SKM-1 (cell line): ENCODE measurements around the gene CDAN1.

Experiments
- DNase-seq: peaks from one replicate; lab custom pipeline; 2025; ENCODE audit not compliant: unreplicated experiment; lab: John Stamatoyannopoulos, UW

Gene CDAN1

DNA sequence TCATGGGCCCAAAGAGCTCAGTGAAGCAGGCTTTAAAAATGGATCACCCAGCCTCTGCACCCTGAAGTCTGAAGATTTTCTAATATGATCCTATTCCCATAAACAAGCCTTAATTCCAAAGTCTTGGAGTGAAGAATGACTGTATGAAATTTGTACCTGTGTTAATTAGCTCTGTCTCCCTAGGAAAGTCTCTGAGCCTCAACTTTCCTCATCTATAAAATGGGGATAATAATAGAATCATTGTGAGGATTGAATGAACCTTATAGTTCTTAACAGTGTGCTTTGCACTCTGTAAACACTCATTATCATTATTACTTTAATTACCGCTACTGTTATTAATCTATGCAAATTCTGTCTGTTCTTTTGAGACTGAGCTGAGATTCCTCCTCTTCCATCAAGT lies 61.9 kb downstream of the CDAN1 start:
- DNase-seq, result no peak

DNA sequence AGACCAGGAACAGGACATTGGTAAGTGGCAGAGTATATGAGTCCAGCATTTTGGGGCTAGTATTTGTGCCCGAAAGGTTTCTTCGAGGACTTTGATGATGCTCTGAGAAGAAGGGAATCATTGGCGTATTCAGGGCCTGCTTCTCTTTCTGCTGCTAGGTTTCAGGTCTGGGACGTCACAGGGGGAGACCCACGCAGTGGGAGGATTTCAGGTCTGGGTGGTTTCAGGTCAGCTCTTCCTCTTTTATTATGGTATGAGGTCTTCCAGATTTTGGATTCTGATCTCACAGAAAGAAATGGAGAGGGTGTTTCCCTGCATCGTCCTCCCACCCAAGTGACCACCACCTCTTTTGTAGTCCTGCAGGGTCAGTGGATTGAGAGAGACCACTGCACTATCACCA lies 62.5 kb downstream of the CDAN1 start:
- DNase-seq, result no peak
